Keratinocyte (primary cell): ENCODE data around the gene EYS. TPM values are rescaled to one million over a fixed set of nuclear protein-coding genes. Genes with fewer than 3 reads are reported as not detected.

Experiments used
- DNase-seq: peaks from one replicate; pipeline ENCODE4 v3.0.0-alpha.2; 2011; ENCODE audit warnings: low read depth, missing footprints, low spot score
- FAIRE-seq: peaks from 2 replicates; lab custom pipeline; 2011; peaks lifted over from hg19 to GRCh38; lab: Jason Lieb, UNC
- H2AFZ ChIP-seq: 2 replicates; pipeline ENCODE4 v1.6.0; 2012; ENCODE audit warnings: low read length, control low read depth, inconsistent platforms; ENCODE audit not compliant: control insufficient read depth
- H3K27ac ChIP-seq: 2 replicates; pipeline ENCODE4 v1.5.1; 2011; ENCODE audit warnings: low read length; ENCODE audit not compliant: control insufficient read depth, insufficient read depth
- H3K27me3 ChIP-seq: 3 replicates; pipeline ENCODE4 v1.6.0; 2011; ENCODE audit warnings: low read length; ENCODE audit not compliant: control insufficient read depth, insufficient read depth; ENCODE audit errors: extremely low read depth
- H3K36me3 ChIP-seq, 2 experiments: 2 replicates in 1 of 2; 3 replicates in 1 of 2; pipeline ENCODE4 v1.5.1; 2011; ENCODE audit warnings: low read length in 2 of 2, mild to moderate bottlenecking in 1 of 2; ENCODE audit not compliant: control insufficient read depth in 2 of 2, insufficient read depth in 2 of 2; ENCODE audit errors: extremely low read depth in 1 of 2
- H3K4me1 ChIP-seq: 3 replicates; pipeline ENCODE4 v1.5.1; 2011; ENCODE audit warnings: low read length; ENCODE audit not compliant: control insufficient read depth, insufficient read depth; ENCODE audit errors: extremely low read depth
- H3K4me2 ChIP-seq: 3 replicates; pipeline ENCODE4 v1.6.0; 2011; ENCODE audit warnings: low read depth, low read length; ENCODE audit not compliant: control insufficient read depth, insufficient read depth; ENCODE audit errors: extremely low read depth
- H3K4me3 ChIP-seq, 3 experiments: fragments of 200-600 bp in 1 of 3; sonication (generic) in 1 of 3; 2 replicates in 2 of 3; 3 replicates in 1 of 3; pipeline ENCODE4 v1.5.1; 2011 to 2016; ENCODE audit warnings: low read length in 3 of 3, mild to moderate bottlenecking in 3 of 3, control low read depth in 2 of 3, inconsistent platforms in 1 of 3, low read depth in 1 of 3, mixed read lengths in 1 of 3, mixed run types in 1 of 3, moderate library complexity in 1 of 3; ENCODE audit not compliant: control insufficient read depth in 2 of 3, insufficient read depth in 2 of 3; ENCODE audit errors: extremely low read depth in 1 of 3
- H3K79me2 ChIP-seq: 2 replicates; pipeline ENCODE4 v1.6.0; 2012; ENCODE audit warnings: low read length; ENCODE audit not compliant: control insufficient read depth, insufficient read depth
- H3K9ac ChIP-seq: 3 replicates; pipeline ENCODE4 v1.6.0; 2011; ENCODE audit warnings: low read length; ENCODE audit not compliant: control insufficient read depth, insufficient read depth; ENCODE audit errors: extremely low read depth
- H3K9me1 ChIP-seq: 3 replicates; pipeline ENCODE4 v1.6.0; 2011; ENCODE audit warnings: low read length; ENCODE audit not compliant: control insufficient read depth, insufficient read depth; ENCODE audit errors: extremely low read depth
- H3K9me3 ChIP-seq: 2 replicates; pipeline ENCODE4 v1.5.1; 2012; ENCODE audit warnings: low read depth, low read length; ENCODE audit not compliant: control insufficient read depth
- H4K20me1 ChIP-seq: 3 replicates; pipeline ENCODE4 v1.6.0; 2011; ENCODE audit warnings: low read length; ENCODE audit not compliant: control insufficient read depth, insufficient read depth; ENCODE audit errors: extremely low read depth
- EZH2 ChIP-seq: IDR thresholded peaks from one replicate; pipeline ENCODE4 v1.6.1; 2012; ENCODE audit warnings: inconsistent platforms, mild to moderate bottlenecking, low read length, moderate library complexity
- dilution Hi-C: fragments of 300-500 bp; cut with MboI; formaldehyde crosslinking; loops from one replicate; pipeline ENCODE4 v1.7.0; 2020; ENCODE audit warnings: low sequenced_read_pairs; ENCODE audit not compliant: extremely low pct_ligation_motif_present
- polyA plus RNA-seq, 5 experiments: library from polyadenylated mRNA; depleted of rRNA in 3 of 5; stranded (reverse) in 3 of 5; stranded (forward) in 1 of 5; unstranded in 1 of 5; fragments of >200 nt; gene quantifications; 1 replicate in 1 of 5; 2 replicates in 3 of 5; 3 replicates in 1 of 5; pipeline versions ENCODE4 v1.2.1 to v1.2.3, GENCODE V29; 2011 to 2012; ENCODE audit warnings: missing spikeins in 2 of 5, low read depth in 1 of 5, low replicate concordance in 1 of 5
- TF ChIP-seq, protein P1 (sequence below), 3 experiments: IDR thresholded peaks in 1 of 3; conservative IDR thresholded peaks in 1 of 3; optimal IDR thresholded peaks in 1 of 3; 2 replicates in 2 of 3; 3 replicates in 1 of 3; pipeline versions ENCODE3 to v1.5.1; 2011; ENCODE audit warnings: low read length in 3 of 3, mild to moderate bottlenecking in 3 of 3, moderate library complexity in 2 of 3, control low read depth in 1 of 3, inconsistent platforms in 1 of 3; ENCODE audit not compliant: insufficient read depth in 2 of 3; ENCODE audit errors: extremely low read depth in 1 of 3

The EYS gene
- polyA plus RNA-seq, 1 donor (not counting 4 experiments of a cell fraction or from before 2014, with no cell fraction given) = 0.34 TPM

DNA sequence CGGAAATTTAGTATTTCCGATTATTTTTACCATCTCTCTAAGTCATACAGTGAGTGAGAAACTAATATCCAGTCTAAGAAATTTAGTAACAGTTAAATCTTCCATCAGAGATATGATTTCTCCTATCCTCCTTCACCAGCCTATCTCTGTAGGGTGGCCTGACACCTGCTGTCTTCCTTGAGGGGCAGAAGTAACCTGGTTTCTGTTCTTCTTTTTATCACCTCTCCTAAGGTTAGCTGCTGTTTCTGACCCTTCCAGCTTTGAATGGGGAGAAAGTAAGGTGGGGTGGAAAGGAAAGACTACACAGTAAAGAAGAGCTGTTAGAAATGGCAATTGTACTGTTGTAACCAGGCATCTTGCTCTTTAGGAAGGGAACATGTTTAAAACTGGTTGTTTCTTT is 1623.8 kb downstream of the EYS start:
- Histone ChIP-seq H3K27ac (no peak overlapping the region), H3K4me2 (no peak overlapping the region), H4K20me1 (no peaks in the 10 kb centered on the region), H3K9me1 (no peaks in the 10 kb centered on the region), H3K4me3 (no peak overlapping the region), H3K27me3 (no peaks in the 10 kb centered on the region), H2AFZ (no peak overlapping the region), H3K36me3 (no peaks in the 10 kb centered on the region), H3K79me2 (no peaks in the 10 kb centered on the region), H3K9ac (no peak overlapping the region), H3K4me1 (no peaks in the 10 kb centered on the region), H3K9me3 (no peaks in the 10 kb centered on the region)
- no peak for TF ChIP-seq EZH2
- TF ChIP-seq, protein P1, sequence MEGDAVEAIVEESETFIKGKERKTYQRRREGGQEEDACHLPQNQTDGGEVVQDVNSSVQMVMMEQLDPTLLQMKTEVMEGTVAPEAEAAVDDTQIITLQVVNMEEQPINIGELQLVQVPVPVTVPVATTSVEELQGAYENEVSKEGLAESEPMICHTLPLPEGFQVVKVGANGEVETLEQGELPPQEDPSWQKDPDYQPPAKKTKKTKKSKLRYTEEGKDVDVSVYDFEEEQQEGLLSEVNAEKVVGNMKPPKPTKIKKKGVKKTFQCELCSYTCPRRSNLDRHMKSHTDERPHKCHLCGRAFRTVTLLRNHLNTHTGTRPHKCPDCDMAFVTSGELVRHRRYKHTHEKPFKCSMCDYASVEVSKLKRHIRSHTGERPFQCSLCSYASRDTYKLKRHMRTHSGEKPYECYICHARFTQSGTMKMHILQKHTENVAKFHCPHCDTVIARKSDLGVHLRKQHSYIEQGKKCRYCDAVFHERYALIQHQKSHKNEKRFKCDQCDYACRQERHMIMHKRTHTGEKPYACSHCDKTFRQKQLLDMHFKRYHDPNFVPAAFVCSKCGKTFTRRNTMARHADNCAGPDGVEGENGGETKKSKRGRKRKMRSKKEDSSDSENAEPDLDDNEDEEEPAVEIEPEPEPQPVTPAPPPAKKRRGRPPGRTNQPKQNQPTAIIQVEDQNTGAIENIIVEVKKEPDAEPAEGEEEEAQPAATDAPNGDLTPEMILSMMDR (optimal IDR thresholded peaks at IDR 0.05 in 1 of 3, IDR thresholded peaks at IDR 0.05 in 1 of 3, conservative IDR thresholded peaks at IDR 0.05 in 1 of 3; ENCODE audit: extremely low read depth in 1 of 3, insufficient read depth in 2 of 3, low read length in 3 of 3) = no peak
- DNase-seq = no peak
- dilution Hi-C loops = no loop called here
- no peak for FAIRE-seq

DNA sequence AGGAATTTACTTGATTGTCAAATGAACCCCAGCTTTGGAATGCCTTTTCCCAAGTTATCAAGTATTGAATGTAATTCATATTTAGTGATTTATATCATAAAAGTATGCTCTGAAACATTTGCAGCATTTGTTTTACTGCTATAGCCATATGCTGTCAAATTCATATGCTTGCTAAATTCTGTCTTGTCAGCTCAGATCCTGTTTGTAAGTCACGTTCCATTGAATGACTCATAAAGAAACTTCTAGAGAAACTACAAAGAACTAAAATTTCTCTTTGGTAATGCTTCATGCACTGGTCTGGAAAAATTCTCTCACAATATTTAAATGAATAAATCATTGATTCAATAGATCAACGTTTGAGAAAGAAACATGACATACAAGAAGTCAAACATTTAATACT is 1625.6 kb downstream of the EYS start:
- Histone ChIP-seq H3K4me1 (no peaks in the 10 kb centered on the region), H3K9me1 (no peaks in the 10 kb centered on the region), H3K4me2 (no peak overlapping the region), H3K27ac (no peak overlapping the region), H2AFZ (no peak overlapping the region), H3K79me2 (no peaks in the 10 kb centered on the region), H3K4me3 (no peak overlapping the region), H3K9me3 (no peaks in the 10 kb centered on the region), H3K36me3 (no peaks in the 10 kb centered on the region), H3K27me3 (no peaks in the 10 kb centered on the region), H4K20me1 (no peaks in the 10 kb centered on the region), H3K9ac (no peak overlapping the region)
- DNase-seq (no peak), FAIRE-seq (no peak)
- dilution Hi-C loops = no loop called here
- TF ChIP-seq, protein P1 (optimal IDR thresholded peaks at IDR 0.05 in 1 of 3, IDR thresholded peaks at IDR 0.05 in 1 of 3, conservative IDR thresholded peaks at IDR 0.05 in 1 of 3; ENCODE audit: extremely low read depth in 1 of 3, insufficient read depth in 2 of 3, low read length in 3 of 3) = no peak
- TF ChIP-seq EZH2 = no peak
